Natural killer cell (primary cell): ENCODE data around the gene ERBB4. TPM values are rescaled to one million over a fixed set of nuclear protein-coding genes. Genes with fewer than 3 reads are reported as not detected.

Experiments
- ATAC-seq, 3 donors: fragments of 150-1000 bp in 2 of 3; fragments of 200-7000 bp in 1 of 3; cut with Tn5 transposase; 1 replicate in 1 of 3; 2 replicates in 2 of 3; pipeline ENCODE4 v1.10.0; 2021; ENCODE audit warnings: mild to moderate bottlenecking in 2 of 3, moderate library complexity in 2 of 3
- DNase-seq, 2 donors: peaks; one replicate each; pipeline versions ENCODE4 v3.0.0 to v3.0.0-alpha.2; 2013 to 2021; ENCODE audit warnings: mixed read lengths in 1 of 2
- H3K27ac ChIP-seq: one replicate; pipeline ENCODE4 v1.5.1; 2013; ENCODE audit warnings: mild to moderate bottlenecking, low read length
- H3K27me3 ChIP-seq: one replicate; pipeline ENCODE4 v1.6.1; 2013; ENCODE audit warnings: low read length; ENCODE audit not compliant: control insufficient read depth, insufficient read depth
- H3K36me3 ChIP-seq: one replicate; pipeline ENCODE4 v1.6.1; 2013; ENCODE audit warnings: low read length; ENCODE audit not compliant: control insufficient read depth, insufficient read depth
- H3K4me1 ChIP-seq: one replicate; pipeline ENCODE4 v1.6.1; 2013; ENCODE audit warnings: low read length; ENCODE audit not compliant: control insufficient read depth, insufficient read depth
- H3K4me3 ChIP-seq: one replicate; pipeline ENCODE4 v1.5.1; 2013; ENCODE audit warnings: low read length
- H3K9me3 ChIP-seq: one replicate; pipeline ENCODE4 v1.6.1; 2013; ENCODE audit warnings: low read length; ENCODE audit not compliant: control insufficient read depth, insufficient read depth
- H3K27ac Mint-ChIP-seq, 2 donors: one replicate each; pipeline ENCODE4 v1.8.0; 2022; ENCODE audit warnings: mild to moderate bottlenecking in 2 of 2, mixed read lengths in 2 of 2, moderate library complexity in 1 of 2
- H3K27me3 Mint-ChIP-seq, 2 donors: one replicate each; pipeline ENCODE4 v1.8.0; 2022; ENCODE audit warnings: low read depth in 2 of 2, mixed read lengths in 2 of 2
- H3K36me3 Mint-ChIP-seq: one replicate; pipeline ENCODE4 v1.8.0; 2022; ENCODE audit warnings: mixed read lengths
- H3K4me1 Mint-ChIP-seq, 2 donors: one replicate each; pipeline ENCODE4 v1.8.0; 2022; ENCODE audit warnings: mixed read lengths in 2 of 2
- H3K4me3 Mint-ChIP-seq: one replicate; pipeline ENCODE4 v1.8.0; 2022; ENCODE audit warnings: mild to moderate bottlenecking, moderate library complexity, mixed read lengths
- H3K9me3 Mint-ChIP-seq, 2 donors: one replicate each; pipeline ENCODE4 v1.8.0; 2022; ENCODE audit warnings: mixed read lengths in 2 of 2
- CTCF ChIP-seq: fragments of 200-600 bp; IDR thresholded peaks from one replicate; pipeline ENCODE4 v1.8.0; 2022; ENCODE audit warnings: antibody characterized with exemption
- WGBS: methylation state at CpG from one replicate; pipeline ENCODE4 v1.1.7; 2013; ENCODE audit warnings: missing lambda C conversion rate; ENCODE audit not compliant: insufficient coverage; 5-methylcytosine and 5-hydroxymethylcytosine counted together
- intact Hi-C: fragments of 100-400 bp; cut with micrococcal nuclease; formaldehyde crosslinking; loops from one replicate; pipeline ENCODE4 v1.14.2; 2022
- total RNA-seq, 4 donors: library from RNA; stranded (reverse); fragments of 120-200 nt in 1 of 4; gene quantifications; one replicate each; pipeline versions ENCODE4 v1.2.3 to v1.2.4, GENCODE V29; 2013 to 2022

Gene ERBB4
- total RNA-seq, 3 donors from 2014 or later (not counting 1 experiment from before 2014, with no cell fraction given), result 0.08 TPM; not detected in 2

- H3K4me3 Mint-ChIP-seq, result no peak overlapping the region
- no peak for TF ChIP-seq CTCF
- Histone ChIP-seq H3K4me1 (no peaks in the 10 kb centered on the region), H3K27me3 (no peaks in the 10 kb centered on the region), H3K27ac (no peak overlapping the region), H3K36me3 (no peaks in the 10 kb centered on the region), H3K9me3 (no peaks in the 10 kb centered on the region), H3K4me3 (no peak overlapping the region)
- H3K9me3 Mint-ChIP-seq, result peaks cover 13 to 18% of the 10 kb centered on the region in 2 donors
- intact Hi-C loops, result no loop called here
- H3K27me3 Mint-ChIP-seq, result no peaks in the 10 kb centered on the region
- no peak for DNase-seq
- H3K4me1 Mint-ChIP-seq, result no peaks in the 10 kb centered on the region
- WGBS, result 75% methylated on average over 1 of the region's 2 CpGs
- ATAC-seq, result no peak
- no peak overlapping the region for H3K27ac Mint-ChIP-seq
- no peaks in the 10 kb centered on the region for H3K36me3 Mint-ChIP-seq
Measured at GRCh38 chr2:211401328-211401727, 1137.3 kb downstream of the ERBB4 start.

- no peak for TF ChIP-seq CTCF
- DNase-seq (no peak), ATAC-seq (no peak)
- Histone ChIP-seq H3K27ac (no peak overlapping the region), H3K4me3 (no peak overlapping the region), H3K4me1 (no peaks in the 10 kb centered on the region), H3K36me3 (no peaks in the 10 kb centered on the region), H3K27me3 (no peaks in the 10 kb centered on the region), H3K9me3 (no peaks in the 10 kb centered on the region)
- Mint-ChIP-seq H3K9me3 (peaks cover 5 to 6% of the 10 kb centered on the region in 2 donors), H3K27me3 (no peaks in the 10 kb centered on the region), H3K36me3 (no peaks in the 10 kb centered on the region), H3K4me1 (no peaks in the 10 kb centered on the region), H3K27ac (no peak overlapping the region), H3K4me3 (no peak overlapping the region)
- 81% methylated on average over 2 of the region's 2 CpGs for WGBS
- intact Hi-C loops, result no loop called here
Measured at GRCh38 chr2:211397764-211398163, 1140.8 kb downstream of the ERBB4 start.

GRCh38 chr2:211396815-211397214 lies 1141.8 kb downstream of the ERBB4 start:
- H3K27ac Mint-ChIP-seq, result no peak overlapping the region
- no peaks in the 10 kb centered on the region for H3K36me3 ChIP-seq
- ATAC-seq, result no peak
- H3K27me3 ChIP-seq, result no peaks in the 10 kb centered on the region
- 100% methylated on average over 1 of the region's 2 CpGs for WGBS
- no peaks in the 10 kb centered on the region for H3K9me3 ChIP-seq
- H3K9me3 Mint-ChIP-seq, result peaks cover 5 to 6% of the 10 kb centered on the region in 2 donors
- intact Hi-C loops, result no loop called here
- H3K4me3 Mint-ChIP-seq, result no peak overlapping the region
- no peak overlapping the region for H3K4me3 ChIP-seq
- H3K27me3 Mint-ChIP-seq, result no peaks in the 10 kb centered on the region
- H3K4me1 Mint-ChIP-seq, result no peaks in the 10 kb centered on the region
- no peak overlapping the region for H3K27ac ChIP-seq
- no peaks in the 10 kb centered on the region for H3K36me3 Mint-ChIP-seq
- H3K4me1 ChIP-seq, result no peaks in the 10 kb centered on the region
- no peak for TF ChIP-seq CTCF
- DNase-seq, result no peak

GRCh38 chr2:211391189-211391567 lies 1147.4 kb downstream of the ERBB4 start:
- intact Hi-C loops, result no loop called here

More at GRCh38 chr2:211391189-211391567, 1147.4 kb downstream of the ERBB4 start:
- H3K4me1 ChIP-seq, result no peaks in the 10 kb centered on the region
- DNase-seq (no peak), ATAC-seq (no peak)
- no peak for TF ChIP-seq CTCF
- H3K4me3 Mint-ChIP-seq, result no peak overlapping the region
- H3K4me3 ChIP-seq, result no peak overlapping the region
- WGBS, result 76% methylated on average over 3 of the region's 3 CpGs
- no peaks in the 10 kb centered on the region for H3K27me3 ChIP-seq
- H3K36me3 ChIP-seq, result no peaks in the 10 kb centered on the region
- no peaks in the 10 kb centered on the region for H3K27me3 Mint-ChIP-seq
- H3K27ac ChIP-seq, result no peak overlapping the region
- no peaks in the 10 kb centered on the region for H3K36me3 Mint-ChIP-seq
- no peaks in the 10 kb centered on the region for H3K9me3 ChIP-seq
- H3K4me1 Mint-ChIP-seq, result no peaks in the 10 kb centered on the region
- H3K9me3 Mint-ChIP-seq, result peaks cover 3 to 7% of the 10 kb centered on the region in 2 donors
- no peak overlapping the region for H3K27ac Mint-ChIP-seq
